H1 (cell line): Measurements from ENCODE around the gene ZFP69. TPM values are rescaled to one million over a fixed set of nuclear protein-coding genes. Genes with fewer than 3 reads are reported as not detected.

Experiments
- CTCF ChIA-PET: fragments of 300-600 bp; sonication (Branson Sonifier 250); formaldehyde crosslinking; loops from one replicate; lab custom pipeline; 2021; ENCODE audit not compliant: partially characterized antibody; lab: Charles Lee
- POLR2A ChIA-PET: fragments of 300-600 bp; sonication (Branson Sonifier 250); formaldehyde crosslinking; loops from one replicate; lab custom pipeline; 2021; ENCODE audit warnings: inconsistent platforms; ENCODE audit not compliant: partially characterized antibody; lab: Charles Lee
- DNase-seq, 2 experiments: peaks; one replicate each; pipeline versions ENCODE4 v3.0.0 to v3.0.0-alpha.2; 2010 to 2022; ENCODE audit warnings: low spot score in 2 of 2, low read depth in 1 of 2, mixed read lengths in 1 of 2
- FAIRE-seq: peaks from 2 replicates; lab custom pipeline; 2011; peaks lifted over from hg19 to GRCh38; lab: Jason Lieb, UNC
- H2AFZ ChIP-seq: 2 replicates; pipeline ENCODE4 v1.8.1; 2012; ENCODE audit warnings: low read length, inconsistent platforms
- H2AK5ac ChIP-seq: 2 replicates; pipeline ENCODE4 v1.6.1; 2013; ENCODE audit warnings: low read depth, low read length
- H2BK120ac ChIP-seq: replicated peaks from 2 replicates; pipeline ENCODE3; 2013; ENCODE audit warnings: low read depth, low read length, inconsistent platforms
- H2BK12ac ChIP-seq: 2 replicates; pipeline ENCODE4 v1.6.1; 2013; ENCODE audit warnings: low read depth, low read length
- H2BK15ac ChIP-seq: 2 replicates; pipeline ENCODE4 v1.6.1; 2013; ENCODE audit warnings: low read length
- H2BK20ac ChIP-seq: 2 replicates; pipeline ENCODE4 v1.6.1; 2013; ENCODE audit warnings: low read length
- H2BK5ac ChIP-seq: 2 replicates; pipeline ENCODE4 v1.6.1; 2013; ENCODE audit warnings: low read depth, low read length
- H3K14ac ChIP-seq: 2 replicates; pipeline ENCODE4 v1.6.1; 2013; ENCODE audit warnings: inconsistent platforms; ENCODE audit not compliant: insufficient read length
- H3K18ac ChIP-seq: 2 replicates; pipeline ENCODE4 v1.6.1; 2013; ENCODE audit warnings: low read length; ENCODE audit errors: extremely low read depth
- H3K23ac ChIP-seq: 2 replicates; pipeline ENCODE4 v1.6.1; 2013; ENCODE audit warnings: inconsistent platforms; ENCODE audit not compliant: insufficient read length
- H3K23me2 ChIP-seq: 2 replicates; pipeline ENCODE4 v1.6.1; 2013; ENCODE audit warnings: low read depth, low read length
- H3K27ac ChIP-seq: 2 replicates; pipeline ENCODE4 v1.6.1; 2011; ENCODE audit warnings: low read depth, low read length, inconsistent platforms
- H3K27me3 ChIP-seq, 4 experiments: replicated peaks in 1 of 4; 1 replicate in 1 of 4; 2 replicates in 3 of 4; pipeline versions ENCODE4 v1.6.1 to v1.8.1; 2011 to 2013; ENCODE audit warnings: low read length in 3 of 4, mild to moderate bottlenecking in 3 of 4, inconsistent platforms in 2 of 4, mixed read lengths in 2 of 4, moderate library complexity in 1 of 4; ENCODE audit not compliant: control insufficient read depth in 3 of 4, insufficient read depth in 3 of 4; ENCODE audit errors: extremely low read depth in 1 of 4
- H3K36me3 ChIP-seq, 4 experiments: 2 replicates each; pipeline versions ENCODE4 v1.6.1 to v1.8.1; 2011 to 2013; ENCODE audit warnings: mild to moderate bottlenecking in 4 of 4, low read length in 3 of 4, moderate library complexity in 2 of 4, control low read depth in 1 of 4, inconsistent platforms in 1 of 4; ENCODE audit not compliant: insufficient read depth in 4 of 4, control insufficient read depth in 2 of 4
- H3K4ac ChIP-seq: replicated peaks from 2 replicates; pipeline ENCODE3; 2013; ENCODE audit warnings: low read length, low read depth, mixed read lengths, inconsistent platforms; ENCODE audit not compliant: insufficient read length
- H3K4me1 ChIP-seq, 4 experiments: replicated peaks in 1 of 4; 1 replicate in 1 of 4; 2 replicates in 3 of 4; pipeline versions ENCODE4 v1.6.1 to v1.8.1; 2011 to 2013; ENCODE audit warnings: low read length in 3 of 4, inconsistent platforms in 2 of 4, mixed read lengths in 1 of 4; ENCODE audit not compliant: insufficient read depth in 4 of 4, control insufficient read depth in 3 of 4
- H3K4me2 ChIP-seq, 2 experiments: 2 replicates each; pipeline versions ENCODE4 v1.6.1 to v1.8.1; 2011 to 2013; ENCODE audit warnings: low read depth in 2 of 2, low read length in 2 of 2, control low read depth in 1 of 2, inconsistent platforms in 1 of 2, mild to moderate bottlenecking in 1 of 2; ENCODE audit not compliant: insufficient read depth in 1 of 2
- H3K4me3 ChIP-seq, 4 experiments: fragments of 200-600, 300-600 bp in 1 of 4; sonication (generic), shearing (Covaris generic), sonication (Bioruptor Twin) in 1 of 4; 2 replicates each; pipeline versions ENCODE4 v1.5.1 to v1.8.1; 2011 to 2016; ENCODE audit warnings: low read length in 4 of 4, low read depth in 3 of 4, control low read depth in 2 of 4, inconsistent platforms in 2 of 4, mild to moderate bottlenecking in 2 of 4, mixed read lengths in 1 of 4, moderate library complexity in 1 of 4; ENCODE audit not compliant: insufficient read depth in 2 of 4; ENCODE audit errors: extremely low read depth in 1 of 4
- H3K56ac ChIP-seq: replicated peaks from 2 replicates; pipeline ENCODE3; 2013; ENCODE audit warnings: low read depth, mild to moderate bottlenecking, mixed read lengths, low read length, inconsistent platforms; ENCODE audit not compliant: insufficient read length
- H3K79me1 ChIP-seq: 2 replicates; pipeline ENCODE4 v1.6.1; 2013; ENCODE audit warnings: low read depth, low read length, control low read depth
- H3K79me2 ChIP-seq, 2 experiments: 2 replicates each; pipeline versions ENCODE4 v1.6.1 to v1.8.1; 2012 to 2013; ENCODE audit warnings: low read length in 2 of 2, mild to moderate bottlenecking in 2 of 2, inconsistent platforms in 1 of 2; ENCODE audit not compliant: insufficient read depth in 2 of 2, control insufficient read depth in 1 of 2
- H3K9ac ChIP-seq, 4 experiments: replicated peaks in 1 of 4; 1 replicate in 1 of 4; 2 replicates in 3 of 4; pipeline versions ENCODE4 v1.6.1 to v1.8.1; 2011 to 2013; ENCODE audit warnings: low read depth in 3 of 4, low read length in 3 of 4, control low read depth in 2 of 4, mild to moderate bottlenecking in 2 of 4, moderate library complexity in 2 of 4, inconsistent platforms in 1 of 4; ENCODE audit errors: extremely low read depth in 1 of 4
- H3K9me3 ChIP-seq, 2 experiments: 2 replicates each; pipeline versions ENCODE4 v1.6.1 to v1.8.1; 2012 to 2013; ENCODE audit warnings: mild to moderate bottlenecking in 2 of 2, moderate library complexity in 2 of 2, control low read depth in 1 of 2, inconsistent platforms in 1 of 2, low read depth in 1 of 2, low read length in 1 of 2, mixed read lengths in 1 of 2; ENCODE audit not compliant: insufficient read depth in 2 of 2
- H4K20me1 ChIP-seq, 2 experiments: replicated peaks in 1 of 2; 2 replicates each; pipeline versions ENCODE3 to v1.8.1; 2011 to 2013; ENCODE audit warnings: inconsistent platforms in 2 of 2, low read length in 2 of 2, mild to moderate bottlenecking in 1 of 2; ENCODE audit not compliant: insufficient read depth in 2 of 2, control insufficient read depth in 1 of 2
- H4K5ac ChIP-seq: 2 replicates; pipeline ENCODE4 v1.6.1; 2013; ENCODE audit warnings: low read length, low read depth, mixed read lengths, inconsistent platforms; ENCODE audit not compliant: insufficient read length
- H4K8ac ChIP-seq: 2 replicates; pipeline ENCODE4 v1.8.0; 2013; ENCODE audit warnings: mild to moderate bottlenecking, moderate library complexity, low read length, inconsistent platforms; ENCODE audit not compliant: insufficient read depth; ENCODE audit errors: extremely low read depth
- H4K91ac ChIP-seq: replicated peaks from 2 replicates; pipeline ENCODE3; 2013; ENCODE audit warnings: low read length, mixed read lengths, inconsistent platforms; ENCODE audit not compliant: insufficient read length
- WGBS, 2 experiments: shearing (Covaris generic) in 1 of 2; methylation state at CpG; one replicate each; pipeline versions ENCODE4 v1.1.6 to v1.1.7; 2013 to 2015; ENCODE audit warnings: low lambda C conversion rate in 2 of 2, mixed read lengths in 2 of 2, inconsistent platforms in 1 of 2, low coverage in 1 of 2, missing lambda C conversion rate in 1 of 2; ENCODE audit not compliant: insufficient replicate concordance in 2 of 2, insufficient coverage in 1 of 2, insufficient read length in 1 of 2; ENCODE audit errors: extremely low coverage in 1 of 2, missing lambda C conversion rate in 1 of 2; 5-methylcytosine and 5-hydroxymethylcytosine counted together
- polyA plus RNA-seq, 7 experiments: library from polyadenylated mRNA; depleted of rRNA in 3 of 7; stranded (reverse) in 5 of 7; unstranded in 2 of 7; fragments of >200 nt in 5 of 7; fragments of 200-250 nt in 2 of 7; gene quantifications; 1 replicate in 5 of 7; 2 replicates in 1 of 7; 4 replicates in 1 of 7; pipeline versions ENCODE4 v1.2.1 to v1.2.3, GENCODE V29; 2011 to 2013; ENCODE audit warnings: missing spikeins in 2 of 7, mixed read lengths in 2 of 7
- total RNA-seq: library from RNA; stranded (reverse); fragmentation: NEBNext Ultra II Directional; extraction: Animal tissue kit (Norgen Biotek cat#: 25700); gene quantifications from 2 replicates; pipeline ENCODE4 v1.2.1, GENCODE V29; 2021

The ZFP69 gene
- total and polyA plus RNA-seq, 2 of the 8 experiments (the other 6 are each of a cell fraction or from before 2014, with no cell fraction given) = 1.0 to 4.3 TPM

DNA sequence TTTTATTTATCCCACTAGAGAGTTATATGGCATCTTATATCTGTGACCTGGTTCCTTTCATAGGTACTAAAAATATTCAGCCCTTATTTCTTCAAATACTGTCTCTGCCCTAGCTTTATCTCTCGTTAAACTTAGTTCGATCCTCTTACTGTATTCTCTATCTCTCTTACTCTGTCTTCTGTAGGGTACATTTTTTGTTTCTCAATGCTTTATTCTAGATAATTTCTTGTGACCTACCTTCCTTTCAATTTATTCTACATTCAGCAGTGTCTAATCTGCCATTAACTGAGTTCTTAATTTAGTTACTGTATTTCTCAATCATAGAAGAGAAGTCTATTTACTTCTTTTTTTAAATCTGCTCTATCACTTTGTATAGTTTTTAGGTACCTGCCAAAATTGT, 1.8 kb upstream of the ZFP69 start:
- Histone ChIP-seq H2BK15ac (no peak overlapping the region), H3K9me3 (peaks cover 5 to 12% of the 10 kb centered on the region in 2 experiments), H3K18ac (no peak overlapping the region), H2BK20ac (no peak overlapping the region), H3K23me2 (peaks cover 7% of the 10 kb centered on the region), H3K4me3 (no peak overlapping the region), H3K79me2 (no peaks in the 10 kb centered on the region), H3K4ac (no peak overlapping the region), H3K27ac (no peak overlapping the region), H3K56ac (no peak overlapping the region), H4K91ac (no peak overlapping the region), H3K4me1 (peaks cover 0 to 4% (median 0%) of the 10 kb centered on the region in 4 experiments; a peak in 1 of 7 replicates), H2BK5ac (no peak overlapping the region), H3K36me3 (no peaks in the 10 kb centered on the region), H4K8ac (no peak overlapping the region), H3K4me2 (no peak overlapping the region), H3K23ac (no peak overlapping the region), H3K79me1 (no peaks in the 10 kb centered on the region), H2AK5ac (no peak overlapping the region), H3K14ac (no peak overlapping the region), H4K5ac (no peak overlapping the region), H3K27me3 (peaks cover 0 to 3% (median 0%) of the 10 kb centered on the region in 4 experiments; a peak in 1 of 7 replicates), H2BK120ac (no peak overlapping the region), H2BK12ac (no peak overlapping the region), H2AFZ (no peak overlapping the region), H4K20me1 (peaks cover 0 to 2% of the 10 kb centered on the region in 2 experiments), H3K9ac (no peak overlapping the region)
- FAIRE-seq (no peak), DNase-seq (no peak)
- 78% methylated on average over 2 of the region's 2 CpGs; no CpG with 5 or more reads in 1 of the 2 experiments for WGBS, 2 experiments
- ChIA-PET POLR2A (interaction anchor here (0.7 kb wide), 1 partner anchor 24 kb away, joined by 3 read pairs; no protein-coding TSS in a partner anchor), CTCF (no interaction called here)
